GM18909 (cell line): ENCODE data around the gene CACNA1I.

Experiments
- ATAC-seq: cut with Tn5 transposase; IDR thresholded peaks from one replicate; pipeline ENCODE4 v1.9.1; 2021; ENCODE audit warnings: mild to moderate bottlenecking; ENCODE audit not compliant: unreplicated experiment, poor library complexity

Gene CACNA1I

DNA sequence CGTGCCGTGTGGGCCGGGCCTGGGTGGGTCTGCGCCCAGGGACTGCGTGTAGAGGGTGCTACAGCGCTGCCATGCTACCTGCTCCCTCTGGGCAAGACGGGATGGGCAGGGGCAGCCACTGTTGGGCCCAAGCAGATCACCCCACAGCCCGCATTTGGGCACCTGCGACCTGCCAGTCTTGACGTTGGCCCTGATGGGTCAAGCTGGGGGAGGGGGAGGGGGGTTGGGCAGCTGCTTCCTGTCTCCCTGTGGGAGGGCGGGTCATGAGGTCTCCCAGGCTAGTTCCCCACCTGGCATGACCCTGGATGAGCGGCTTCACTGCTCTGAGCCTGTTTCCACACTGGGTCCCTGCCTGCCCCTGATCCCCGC is 35.2 kb upstream of the CACNA1I start:
- no peak for ATAC-seq

- no peak for ATAC-seq
Measured at GRCh38 chr22:39535831-39536449, 34.6 kb upstream of the CACNA1I start.

DNA sequence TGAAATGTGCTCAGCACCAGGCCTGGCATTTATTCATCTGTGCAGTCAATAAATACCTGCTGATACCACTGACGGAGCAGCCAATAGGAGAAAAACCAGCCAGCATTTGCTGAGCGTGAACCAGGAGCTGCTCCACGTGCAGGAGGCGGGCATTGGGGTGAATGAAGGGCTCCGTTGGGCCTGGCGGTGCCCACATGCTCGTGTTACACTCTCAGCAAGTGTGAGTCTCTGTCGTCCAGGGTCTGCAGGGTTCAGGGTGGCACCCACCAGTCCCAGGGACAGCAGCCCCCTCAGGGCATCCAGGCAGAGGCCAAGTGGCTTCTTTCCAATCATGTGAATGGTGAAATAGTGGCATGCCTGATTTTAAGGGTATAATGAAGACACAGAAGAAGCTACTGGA is 33.8 kb upstream of the CACNA1I start:
- ATAC-seq, result no peak

- no peak for ATAC-seq
Measured at GRCh38 chr22:39537975-39538374, 32.6 kb upstream of the CACNA1I start.

- ATAC-seq, result no peak
Measured at GRCh38 chr22:39543095-39543494, 27.5 kb upstream of the CACNA1I start.

DNA sequence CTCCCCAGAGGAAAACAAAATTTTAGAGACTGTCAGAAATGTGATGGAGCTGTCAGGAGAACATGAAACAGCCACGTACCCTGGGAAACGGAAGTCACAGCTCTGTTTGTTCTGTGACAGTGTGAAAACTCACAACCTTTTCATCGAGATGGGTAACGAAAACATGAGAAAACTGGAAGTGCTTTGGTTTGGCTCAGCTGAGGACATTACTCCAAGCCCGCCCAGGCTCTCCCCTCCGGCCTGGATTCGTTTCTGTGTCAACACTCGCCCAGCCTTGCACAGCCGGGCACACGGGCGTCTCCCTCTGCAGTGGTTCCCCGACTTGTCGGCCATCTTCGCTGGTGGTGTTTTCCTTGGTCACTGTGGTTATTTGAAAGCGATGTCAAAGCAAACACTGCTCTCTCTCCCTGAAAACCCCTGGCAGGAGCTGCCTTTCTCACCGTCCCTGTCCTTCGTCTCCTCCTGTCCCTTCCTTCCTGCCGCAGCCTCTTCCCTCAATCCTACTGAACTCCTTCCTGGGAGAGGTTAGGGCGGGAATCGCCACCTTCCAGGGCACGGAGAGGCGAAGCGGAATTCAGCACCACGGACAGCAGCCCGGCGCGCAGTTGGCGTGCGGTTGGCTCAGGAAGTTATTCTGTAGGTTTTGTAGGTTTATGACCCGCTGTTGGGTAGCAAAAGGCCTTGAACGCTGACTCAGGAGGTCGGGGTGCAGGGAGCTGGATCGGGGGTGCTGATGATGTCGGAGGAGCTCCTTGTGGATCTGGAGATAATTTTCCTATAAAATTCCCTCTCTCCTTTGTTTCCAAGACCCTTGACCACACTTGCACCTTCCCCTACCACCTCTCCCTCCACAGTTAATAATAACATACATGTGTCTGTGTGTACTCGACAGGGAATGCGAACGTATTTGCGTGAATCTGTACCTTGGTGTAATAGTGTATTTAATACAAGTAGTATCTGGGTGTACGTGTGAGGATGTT is 24.9 kb upstream of the CACNA1I start:
- no peak for ATAC-seq

GRCh38 chr22:39546889-39547586 is 23.5 kb upstream of the CACNA1I start:
- no peak for ATAC-seq

GRCh38 chr22:39547587-39547947 is 23.0 kb upstream of the CACNA1I start:
- no peak for ATAC-seq

DNA sequence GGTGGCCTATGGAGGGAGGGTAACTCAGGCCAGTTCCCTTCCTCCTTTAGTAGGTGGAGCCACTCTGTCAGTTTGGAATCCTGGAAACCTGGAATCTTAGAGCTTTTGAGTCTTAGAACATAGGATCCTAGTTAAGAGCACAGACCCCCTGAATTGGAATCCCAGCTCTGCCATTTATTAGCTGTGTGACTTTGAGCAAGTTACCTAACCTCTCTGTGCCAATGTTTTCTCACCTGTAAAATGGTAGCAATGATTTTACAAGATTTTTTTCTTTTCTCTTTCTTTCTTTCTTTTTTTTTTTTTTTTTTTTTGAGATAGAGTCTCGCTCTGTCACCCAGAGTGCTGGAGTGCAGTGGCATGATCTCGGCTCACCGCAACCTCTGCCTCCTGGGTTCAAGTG is 17.1 kb upstream of the CACNA1I start:
- no peak for ATAC-seq

DNA sequence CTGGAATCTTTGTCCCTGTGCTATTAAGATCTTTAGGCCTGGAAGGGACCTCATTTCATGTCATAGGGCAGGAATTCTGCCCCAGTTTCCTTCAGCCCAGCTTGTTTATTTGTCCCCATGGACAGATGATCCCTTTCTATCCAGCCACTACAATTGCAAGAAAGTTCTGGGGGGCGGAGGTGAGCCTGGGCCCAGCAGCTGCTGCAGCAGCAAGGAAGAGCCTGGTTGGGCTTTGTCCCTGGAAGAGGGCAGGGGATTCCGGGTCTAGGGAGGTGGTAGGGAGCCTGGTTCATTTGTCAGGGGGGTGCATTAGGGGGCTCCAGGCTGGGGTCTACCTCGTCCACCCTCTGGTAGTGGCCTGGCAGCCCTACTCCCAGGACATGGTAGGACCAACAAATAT is 16.4 kb upstream of the CACNA1I start:
- ATAC-seq, result no peak

DNA sequence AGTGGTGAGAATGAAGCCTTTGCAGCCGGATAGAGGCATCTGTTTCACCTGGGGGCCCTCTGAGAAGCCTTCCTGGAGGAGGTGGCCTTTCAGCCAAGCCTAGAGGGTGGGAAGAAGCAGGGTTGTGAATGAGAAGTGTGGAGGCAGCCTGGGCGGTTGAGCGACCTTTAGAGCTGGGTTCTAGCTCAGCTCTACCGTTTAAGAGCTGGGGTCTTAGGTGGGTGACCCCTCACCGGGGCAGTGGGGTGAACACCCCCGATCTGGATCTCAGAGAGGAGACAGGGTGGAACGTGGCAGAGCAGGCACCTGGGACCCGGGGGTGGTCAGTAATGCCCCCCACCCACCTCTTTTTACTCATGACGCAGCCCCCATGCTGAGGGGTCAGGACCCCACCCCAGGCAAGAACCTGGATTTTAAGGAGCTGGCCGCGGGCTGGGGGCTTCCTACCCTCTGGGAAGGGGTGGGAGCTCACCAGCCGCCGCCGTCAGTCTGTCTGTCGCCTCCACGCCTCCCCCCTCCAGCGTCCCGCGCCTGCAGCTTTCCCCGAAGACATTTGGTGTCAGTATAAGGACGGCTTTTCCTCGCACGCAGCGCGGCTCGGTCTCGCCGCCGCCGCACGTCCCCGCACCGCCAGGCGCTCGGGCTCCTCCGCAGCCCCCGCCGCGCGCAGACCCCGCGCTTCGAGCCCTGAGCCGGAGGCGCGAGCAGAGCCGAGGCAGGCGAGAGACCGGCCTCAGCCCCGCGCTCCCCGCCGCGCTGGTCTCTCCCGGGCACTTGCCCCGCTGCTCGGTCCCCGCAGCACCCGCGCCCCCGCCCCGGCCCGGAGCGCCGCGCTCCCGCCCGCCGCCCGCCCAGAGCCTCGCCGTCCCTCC is 13.3 kb upstream of the CACNA1I start:
- no peak for ATAC-seq

DNA sequence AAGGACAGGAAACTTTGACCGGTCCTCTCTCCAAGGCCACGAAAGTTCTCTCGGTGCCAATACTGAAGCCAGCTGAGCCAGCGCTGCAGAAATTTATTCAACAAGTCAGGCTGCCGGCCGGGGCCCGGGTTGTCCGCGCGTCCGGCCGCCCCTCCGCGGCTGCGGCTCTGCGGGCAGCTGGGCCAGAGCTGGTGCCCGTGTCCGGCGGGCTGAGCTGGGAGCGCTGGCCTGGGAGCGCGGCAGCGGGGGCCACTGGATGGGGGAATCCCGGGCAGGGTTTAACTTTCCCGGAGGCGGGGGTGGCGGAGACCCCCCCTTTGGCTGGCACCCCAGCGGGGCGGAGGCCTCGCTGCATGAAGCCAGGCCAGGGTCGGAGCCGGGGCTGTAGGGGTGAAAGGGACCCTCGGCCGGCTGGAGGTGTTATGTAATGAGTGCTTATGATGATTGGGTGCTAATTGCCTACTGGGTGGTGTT is 12.3 kb upstream of the CACNA1I start:
- no peak for ATAC-seq

GRCh38 chr22:39558950-39559349 is 11.6 kb upstream of the CACNA1I start:
- no peak for ATAC-seq

- ATAC-seq, result no peak
Measured at GRCh38 chr22:39559456-39560105, 11.0 kb upstream of the CACNA1I start.

GRCh38 chr22:39560127-39560526 is 10.4 kb upstream of the CACNA1I start:
- no peak for ATAC-seq

DNA sequence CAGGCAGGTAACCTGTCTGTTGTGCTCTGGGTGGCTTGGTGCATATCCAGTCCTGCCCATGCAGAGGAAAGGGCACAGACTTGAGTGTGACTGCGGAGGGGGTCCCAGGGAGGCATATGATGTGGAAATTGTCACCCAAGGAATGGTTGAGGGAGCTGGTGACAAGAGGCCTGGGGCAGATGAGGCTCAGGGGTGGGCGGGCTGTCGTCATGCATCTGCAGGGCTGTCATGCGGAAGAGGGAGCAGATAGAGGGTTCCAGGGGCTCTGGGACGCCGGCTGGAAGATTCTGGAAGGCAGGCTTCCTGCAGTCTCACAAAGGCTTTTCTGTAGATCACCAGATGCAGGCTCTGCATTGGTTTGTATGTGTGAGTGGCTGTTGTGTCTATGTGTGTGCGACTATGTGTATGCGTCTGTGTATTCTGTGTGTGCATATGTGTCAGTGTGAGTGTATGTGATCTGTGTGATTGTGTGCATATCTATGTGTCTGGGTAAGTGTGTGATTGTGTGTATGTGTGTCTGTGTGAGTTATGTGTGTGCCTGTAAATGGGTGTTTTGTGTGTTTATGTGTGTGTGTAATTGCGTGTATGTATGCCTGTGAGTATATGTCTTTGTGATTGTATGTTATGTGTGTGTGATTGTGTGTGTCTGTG is 7.6 kb upstream of the CACNA1I start:
- no peak for ATAC-seq

DNA sequence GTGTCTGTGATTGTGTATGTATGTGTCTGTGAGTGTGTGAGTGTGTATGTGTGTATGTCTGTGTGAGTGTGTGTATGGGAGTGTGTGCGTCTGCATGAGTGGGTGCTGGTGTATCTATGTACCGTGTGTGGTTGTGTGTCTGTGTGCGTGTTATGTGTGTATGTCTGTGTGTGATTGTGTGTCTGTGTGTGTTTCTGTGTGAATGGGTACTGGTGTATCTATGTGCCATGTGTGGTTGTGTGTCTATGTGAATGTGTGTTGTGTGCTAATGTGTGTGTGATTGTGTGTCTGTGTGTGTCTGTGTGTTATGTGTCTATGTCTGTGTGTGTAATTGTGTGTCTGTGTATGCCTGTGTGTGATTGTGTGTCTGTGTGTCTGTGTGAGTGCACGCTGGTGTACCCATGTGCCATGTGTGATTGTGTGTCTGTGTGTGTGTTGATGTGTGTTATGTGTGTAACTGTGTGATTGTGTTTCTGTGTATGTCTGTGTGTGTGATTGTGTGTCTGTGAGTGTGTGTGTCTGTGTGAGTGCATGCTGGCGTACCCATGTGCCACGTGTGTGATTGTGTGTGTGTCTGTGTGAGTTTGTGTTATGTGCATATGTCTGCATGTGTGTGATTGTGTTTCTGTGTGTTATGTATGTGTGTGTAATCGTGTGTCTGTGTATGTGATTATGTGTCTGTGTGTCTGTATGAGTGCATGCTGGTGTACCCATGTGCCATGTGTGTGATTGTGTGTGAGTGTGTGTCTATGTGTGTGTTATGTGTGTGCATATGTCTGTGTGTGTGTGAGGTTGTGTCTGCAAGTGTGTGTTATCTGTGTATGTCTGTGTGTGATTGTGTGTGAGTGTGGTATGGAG is 6.8 kb upstream of the CACNA1I start:
- ATAC-seq, result no peak

- ATAC-seq, result no peak
Measured at GRCh38 chr22:39565414-39565944, 5.1 kb upstream of the CACNA1I start.
